WI38 (cell line): Measurements from ENCODE around the gene IMP4.
A peak's percentile ranks its signal among the peaks of the same experiment; 100 is the strongest.

ENCODE experiments used
- H3K4me3 ChIP-seq: 2 replicates; pipeline ENCODE4 v1.5.1; 2011; ENCODE audit warnings: low read depth, mild to moderate bottlenecking, control low read depth, low read length
- TF ChIP-seq, protein P1 (sequence below): IDR thresholded peaks from 2 replicates; pipeline ENCODE4 v1.5.1; 2012; ENCODE audit warnings: low read depth, mild to moderate bottlenecking, control low read depth, low read length

The IMP4 gene

DNA sequence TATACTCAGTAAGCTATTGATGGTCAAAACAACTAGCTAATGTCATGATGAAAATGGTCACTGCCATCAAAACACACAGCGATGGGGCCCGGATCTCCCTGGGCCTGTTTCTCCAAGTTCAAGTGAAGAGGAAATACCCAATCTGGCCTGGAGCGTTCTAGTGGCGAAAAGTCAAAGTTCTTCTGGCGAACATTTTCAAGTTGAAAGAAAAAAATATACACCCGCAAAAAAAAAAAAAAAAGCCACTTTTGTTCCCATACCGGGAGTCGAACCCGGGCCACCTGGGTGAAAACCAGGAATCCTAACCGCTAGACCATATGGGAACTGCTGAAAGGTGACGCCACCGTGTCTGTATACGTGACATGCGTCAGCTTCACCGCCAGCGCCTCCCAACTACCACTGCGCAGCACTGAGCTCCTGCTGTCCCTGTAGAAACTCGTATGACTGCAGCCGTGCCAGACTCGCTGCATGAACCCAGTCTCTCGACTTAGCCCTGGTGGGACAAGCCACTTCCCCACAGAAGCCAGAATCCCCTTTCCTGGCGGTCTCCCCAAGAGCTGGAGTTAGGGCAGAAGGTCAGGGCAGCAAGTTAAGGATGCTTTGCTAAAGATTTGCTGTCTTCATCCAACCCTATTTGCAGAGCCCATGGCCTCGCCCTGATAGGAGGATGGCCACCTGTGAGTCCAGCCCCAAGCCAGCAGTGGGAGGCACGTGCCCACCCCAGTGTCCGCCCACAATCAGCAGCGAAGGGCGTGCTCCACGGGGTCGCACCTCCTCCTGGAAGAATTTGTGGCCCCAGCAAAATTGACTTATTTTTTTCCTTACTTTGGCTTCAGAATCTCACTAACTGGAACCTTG, 5.6 kb upstream of the IMP4 start:
- H3K4me3 ChIP-seq, result peak overlapping the region; percentile 50
- TF ChIP-seq, protein P1, sequence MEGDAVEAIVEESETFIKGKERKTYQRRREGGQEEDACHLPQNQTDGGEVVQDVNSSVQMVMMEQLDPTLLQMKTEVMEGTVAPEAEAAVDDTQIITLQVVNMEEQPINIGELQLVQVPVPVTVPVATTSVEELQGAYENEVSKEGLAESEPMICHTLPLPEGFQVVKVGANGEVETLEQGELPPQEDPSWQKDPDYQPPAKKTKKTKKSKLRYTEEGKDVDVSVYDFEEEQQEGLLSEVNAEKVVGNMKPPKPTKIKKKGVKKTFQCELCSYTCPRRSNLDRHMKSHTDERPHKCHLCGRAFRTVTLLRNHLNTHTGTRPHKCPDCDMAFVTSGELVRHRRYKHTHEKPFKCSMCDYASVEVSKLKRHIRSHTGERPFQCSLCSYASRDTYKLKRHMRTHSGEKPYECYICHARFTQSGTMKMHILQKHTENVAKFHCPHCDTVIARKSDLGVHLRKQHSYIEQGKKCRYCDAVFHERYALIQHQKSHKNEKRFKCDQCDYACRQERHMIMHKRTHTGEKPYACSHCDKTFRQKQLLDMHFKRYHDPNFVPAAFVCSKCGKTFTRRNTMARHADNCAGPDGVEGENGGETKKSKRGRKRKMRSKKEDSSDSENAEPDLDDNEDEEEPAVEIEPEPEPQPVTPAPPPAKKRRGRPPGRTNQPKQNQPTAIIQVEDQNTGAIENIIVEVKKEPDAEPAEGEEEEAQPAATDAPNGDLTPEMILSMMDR, result no peak

DNA sequence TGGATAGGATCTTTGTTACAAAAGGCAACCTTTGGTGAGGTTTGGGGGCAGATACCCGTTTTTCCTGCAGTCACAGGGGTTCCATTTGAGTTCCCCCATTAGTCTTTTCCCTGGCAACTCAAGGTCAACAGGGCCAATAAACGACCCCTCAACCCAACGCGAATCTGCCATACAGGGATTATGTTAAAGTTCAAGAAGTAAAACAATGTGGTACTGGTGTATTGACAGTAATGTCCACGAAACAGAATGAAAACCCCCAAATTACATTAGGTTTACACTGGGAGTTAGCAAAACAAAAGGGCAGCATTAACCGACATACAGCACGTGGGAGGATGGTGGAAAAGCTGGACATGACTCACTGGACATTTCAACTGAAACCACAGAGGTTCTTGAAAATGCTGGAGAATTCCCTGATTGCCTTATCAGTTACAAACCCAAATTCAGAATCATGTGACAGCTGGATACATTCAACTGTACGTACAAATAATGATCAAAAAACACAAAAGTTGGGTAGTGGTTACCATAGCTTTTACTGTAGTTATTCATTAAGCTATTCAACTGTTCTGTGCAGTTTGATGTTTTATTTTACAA, 4.9 kb upstream of the IMP4 start:
- TF ChIP-seq, protein P1, result no peak
- H3K4me3 ChIP-seq, result peak overlapping the region; percentile 50

DNA sequence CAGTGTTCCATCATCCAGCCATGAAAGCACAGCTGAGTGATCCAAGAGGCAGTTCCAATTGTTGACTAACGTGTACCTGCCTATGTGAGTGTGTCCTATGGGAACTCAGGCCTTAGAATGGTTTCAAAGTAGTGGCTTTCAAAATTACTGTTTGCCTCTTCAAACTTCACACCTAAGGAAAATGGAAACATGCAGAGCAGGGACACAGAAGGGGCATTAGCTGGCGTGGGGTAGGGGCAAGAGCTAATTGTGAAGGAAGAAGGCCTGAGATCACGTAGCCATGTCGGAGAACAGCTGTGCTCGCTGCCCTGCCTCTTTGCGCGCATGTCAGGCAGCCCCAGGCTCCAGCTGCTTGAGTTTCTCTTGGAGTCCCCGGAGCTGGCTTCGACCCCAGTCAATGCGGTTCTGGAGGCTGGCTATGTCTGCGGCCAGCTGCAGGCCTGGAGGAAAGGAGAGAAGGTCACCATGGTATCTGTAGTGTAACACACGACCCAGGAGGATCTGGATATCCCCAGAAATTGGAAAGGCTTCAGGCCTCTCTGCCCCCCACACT, 3.8 kb upstream of the IMP4 start:
- no peak overlapping the region for H3K4me3 ChIP-seq
- TF ChIP-seq, protein P1, result no peak

DNA sequence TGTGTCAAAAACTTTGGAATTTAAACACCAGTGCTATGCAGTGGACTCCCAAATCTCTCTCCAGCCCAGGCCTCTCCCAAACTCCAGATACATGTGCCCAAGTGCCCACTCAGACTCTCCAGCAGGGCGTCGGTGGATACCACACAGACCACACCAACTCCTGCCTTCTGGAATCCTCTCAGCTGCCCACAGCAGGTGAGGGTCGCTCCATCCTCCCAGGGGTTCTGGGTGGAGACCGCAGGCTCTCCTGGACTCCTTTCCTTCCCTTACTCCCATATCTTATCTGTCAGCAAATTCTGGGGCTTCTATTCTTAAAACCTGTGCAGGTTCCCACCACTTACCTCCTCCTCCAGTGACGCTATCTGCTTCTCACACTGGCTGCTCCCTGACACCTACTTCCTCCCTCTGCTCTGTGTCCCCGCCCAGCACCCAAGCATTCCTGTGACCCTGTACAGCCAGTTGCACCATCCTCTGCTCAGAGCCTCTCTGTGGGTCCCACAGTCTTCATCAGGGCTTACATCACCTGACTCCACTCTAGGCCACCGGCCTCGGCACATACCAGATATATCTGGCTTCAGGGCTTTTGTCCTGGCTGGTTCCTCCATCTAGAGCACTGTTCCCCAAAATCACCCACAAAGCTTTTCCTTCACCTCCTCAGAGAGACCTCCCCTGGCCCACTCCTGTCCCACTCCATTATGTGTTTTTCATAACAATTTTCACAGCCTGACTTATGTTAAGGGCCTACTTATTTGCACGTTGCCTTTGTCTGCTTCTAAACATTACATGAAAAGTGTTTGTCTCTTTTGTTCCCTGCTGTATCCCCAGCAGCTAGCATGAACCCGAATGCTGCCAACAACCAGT, 2.6 kb upstream of the IMP4 start:
- no peak overlapping the region for H3K4me3 ChIP-seq
- TF ChIP-seq, protein P1, result no peak

DNA sequence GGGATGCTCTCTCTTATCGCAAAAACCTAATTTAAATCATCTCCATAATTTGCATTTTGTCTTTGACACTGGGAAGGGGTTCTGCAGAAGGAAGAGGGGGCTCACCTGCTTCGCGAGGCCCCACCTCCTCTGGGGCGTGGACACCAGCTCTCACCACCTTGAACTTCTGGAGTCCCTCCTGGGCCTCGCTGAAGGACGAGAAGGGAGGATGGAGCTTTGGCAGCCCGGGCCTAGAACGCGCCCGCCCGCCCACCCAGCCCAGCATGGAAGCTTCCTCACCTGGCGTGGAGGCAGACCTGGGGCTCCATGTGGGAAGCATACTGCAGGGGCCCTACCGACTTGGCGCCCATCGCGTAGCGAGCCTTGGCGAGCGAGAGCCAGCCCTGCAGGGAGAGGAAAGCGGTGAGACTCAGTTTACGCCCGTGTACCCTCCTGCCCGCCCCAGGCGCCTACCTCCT, 1.1 kb upstream of the IMP4 start:
- TF ChIP-seq, protein P1, result no peak
- H3K4me3 ChIP-seq, result peak overlapping the region; percentile 72

DNA sequence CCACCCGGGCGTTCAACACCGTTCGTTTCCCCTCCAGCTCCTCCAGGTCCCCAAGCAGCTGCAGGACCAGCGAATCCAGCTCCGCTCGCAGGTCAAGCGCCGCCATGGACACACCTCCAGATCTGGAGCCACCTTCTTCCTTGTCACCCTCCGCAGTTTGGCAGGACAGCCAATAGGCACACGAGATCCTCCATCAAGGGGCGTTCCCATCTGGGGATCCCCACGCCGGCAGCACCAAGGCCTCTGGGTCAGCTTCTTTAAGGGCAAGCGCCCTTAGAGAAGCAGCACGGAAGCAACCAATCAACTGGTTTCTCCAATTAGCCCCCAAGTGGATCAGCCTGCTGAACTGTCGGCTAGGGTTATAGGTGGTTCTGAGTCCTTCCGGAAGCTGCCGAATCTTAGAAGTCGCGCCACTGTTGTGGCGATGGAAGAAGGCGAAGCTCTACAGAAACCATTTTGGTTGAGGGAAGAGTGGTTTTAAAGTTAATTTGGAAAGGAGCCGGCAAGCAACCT, 621 bp upstream of the IMP4 start:
- TF ChIP-seq, protein P1, result no peak
- H3K4me3 ChIP-seq, result peak overlapping the region; percentile 72
